Measurements from ENCODE around the gene SRGAP3. TPM values are rescaled to one million over a fixed set of nuclear protein-coding genes. Genes with fewer than 3 reads are reported as not detected.

SRGAP3 gene
- total RNA-seq, 1 donor from 2014 or later, result 5.3 TPM

DNA sequence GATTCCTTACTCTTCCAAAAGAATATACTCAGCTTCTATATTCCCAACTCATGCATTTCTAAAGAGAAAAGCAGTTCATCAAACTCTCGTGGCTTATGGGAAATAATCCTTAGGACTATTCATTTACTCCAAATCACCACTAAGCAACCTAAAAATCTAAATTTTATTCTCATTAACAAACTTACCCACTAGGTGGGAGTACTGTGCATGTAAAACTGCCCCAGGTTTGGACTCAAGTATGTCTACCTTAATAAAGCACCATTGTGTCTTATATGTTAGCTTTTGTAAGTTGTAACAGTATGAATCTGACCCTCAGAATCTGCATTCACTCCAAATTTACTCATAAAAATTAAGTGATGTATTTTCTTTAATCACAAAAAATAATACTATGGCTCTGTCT, 311.4 kb downstream of the SRGAP3 start:
- peak; percentile 47 for DNase-seq (ENCODE audit: low read depth)

- DNase-seq (ENCODE audit: low read depth), result peak; percentile 73
Observed at GRCh38 chr3:8937064-8938020, 312.1 kb downstream of the SRGAP3 start.

DNA sequence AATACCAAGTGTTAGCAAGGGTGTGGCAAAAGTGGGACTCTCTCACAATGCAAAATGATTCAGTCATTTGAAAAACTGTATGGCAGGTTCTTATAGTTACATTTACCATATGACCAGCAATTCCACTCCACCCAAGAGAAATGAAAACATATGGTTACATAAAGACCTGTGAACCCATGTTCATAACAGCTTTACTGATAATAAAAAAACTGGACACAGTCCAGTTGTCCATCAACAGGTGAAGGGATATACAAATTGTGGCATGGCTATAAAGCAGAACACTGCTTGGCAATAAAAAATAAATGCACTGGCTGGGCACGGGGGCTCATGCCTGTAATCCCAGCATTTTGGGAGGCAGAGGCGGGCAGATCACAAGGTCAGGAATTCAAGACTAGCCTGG, 316.9 kb downstream of the SRGAP3 start:
- no peak for DNase-seq (ENCODE audit: low read depth)

DNA sequence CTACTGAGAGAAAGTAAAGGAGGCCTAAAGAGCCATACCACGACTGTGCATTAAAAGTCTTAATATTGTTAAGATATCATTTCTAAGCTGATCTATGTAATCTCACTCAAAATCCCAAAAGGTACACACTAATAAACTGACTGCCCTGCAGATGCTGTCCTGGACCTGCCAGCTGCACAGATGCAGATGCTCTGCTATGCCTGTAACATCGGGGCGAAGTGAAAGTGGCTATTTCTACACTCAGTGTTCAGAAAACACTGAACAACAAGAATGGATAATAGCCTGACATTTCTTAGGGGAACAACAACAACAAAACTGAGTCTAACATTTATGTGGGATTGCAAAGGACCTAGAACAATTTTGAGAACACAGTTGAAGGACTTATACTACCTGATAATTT, 318.1 kb downstream of the SRGAP3 start:
- no peak for DNase-seq (ENCODE audit: low read depth)

Other genes with a start within 250 kb of the SRGAP3 start
- 46.9 and 53.2 TPM in 2 replicates for gene THUMPD3, start 113.4 kb upstream of the SRGAP3 start, total RNA-seq
- gene SETD5, start 148.0 kb upstream of the SRGAP3 start, total RNA-seq, result 83.2 and 98.4 TPM in 2 replicates